H9 (cell line): ENCODE data around the gene GCM1. TPM values are rescaled to one million over a fixed set of nuclear protein-coding genes. Genes with fewer than 3 reads are reported as not detected.

Source experiments
- DNase-seq: peaks from one replicate; pipeline ENCODE4 v3.0.0-alpha.2; 2017
- H2AFZ ChIP-seq: one replicate; pipeline ENCODE4 v1.6.1; 2013; ENCODE audit warnings: mild to moderate bottlenecking, low read length, control low read depth, moderate library complexity
- H2AK5ac ChIP-seq: 2 replicates; pipeline ENCODE4 v1.6.1; 2013; ENCODE audit warnings: low read length, control low read depth, mixed read lengths; ENCODE audit not compliant: insufficient read length
- H2BK120ac ChIP-seq: one replicate; pipeline ENCODE4 v1.6.1; 2013; ENCODE audit warnings: low read depth, mild to moderate bottlenecking, low read length, control low read depth, inconsistent platforms; ENCODE audit not compliant: poor library complexity, severe bottlenecking
- H2BK12ac ChIP-seq: 2 replicates; pipeline ENCODE4 v1.6.1; 2013; ENCODE audit warnings: low read length, control low read depth, mixed read lengths, low read depth; ENCODE audit not compliant: insufficient read length
- H2BK15ac ChIP-seq: 2 replicates; pipeline ENCODE4 v1.6.1; 2013; ENCODE audit warnings: low read depth, low read length, control low read depth
- H2BK20ac ChIP-seq: one replicate; pipeline ENCODE4 v1.6.1; 2013; ENCODE audit warnings: low read depth, mild to moderate bottlenecking, low read length, control low read depth, inconsistent platforms; ENCODE audit not compliant: poor library complexity, severe bottlenecking
- H2BK5ac ChIP-seq: 2 replicates; pipeline ENCODE4 v1.6.1; 2013; ENCODE audit warnings: low read length, control low read depth, mixed read lengths; ENCODE audit not compliant: insufficient read length
- H3K14ac ChIP-seq: 2 replicates; pipeline ENCODE4 v1.6.1; 2013; ENCODE audit warnings: low read length, control low read depth; ENCODE audit not compliant: insufficient read depth
- H3K18ac ChIP-seq: 2 replicates; pipeline ENCODE4 v1.6.1; 2013; ENCODE audit warnings: low read depth, mild to moderate bottlenecking, mixed read lengths, low read length, control low read depth; ENCODE audit not compliant: insufficient read length
- H3K23ac ChIP-seq: 2 replicates; pipeline ENCODE4 v1.6.1; 2013; ENCODE audit warnings: low read length, control low read depth, mixed read lengths, low read depth; ENCODE audit not compliant: insufficient read length
- H3K23me2 ChIP-seq: 2 replicates; pipeline ENCODE4 v1.6.1; 2013; ENCODE audit warnings: low read depth, mild to moderate bottlenecking, mixed read lengths, low read length, control low read depth; ENCODE audit not compliant: insufficient read length, poor library complexity, severe bottlenecking
- H3K27ac ChIP-seq: 2 replicates; pipeline ENCODE4 v1.5.1; 2013; ENCODE audit warnings: low read length, control low read depth, mixed read lengths, low read depth; ENCODE audit not compliant: insufficient read length
- H3K27me3 ChIP-seq: 2 replicates; pipeline ENCODE4 v1.6.1; 2013; ENCODE audit warnings: low read length, control low read depth, inconsistent platforms; ENCODE audit not compliant: insufficient read depth
- H3K4ac ChIP-seq: 2 replicates; pipeline ENCODE4 v1.6.1; 2013; ENCODE audit warnings: low read depth, mild to moderate bottlenecking, control low read depth, inconsistent platforms, low read length, moderate library complexity
- H3K4me1 ChIP-seq: 2 replicates; pipeline ENCODE4 v1.6.1; 2013; ENCODE audit warnings: low read length, control low read depth, inconsistent platforms; ENCODE audit not compliant: insufficient read depth
- H3K4me2 ChIP-seq: 2 replicates; pipeline ENCODE4 v1.6.1; 2013; ENCODE audit warnings: low read length, control low read depth, mixed read lengths; ENCODE audit not compliant: insufficient read length, insufficient read depth
- H3K56ac ChIP-seq: 2 replicates; pipeline ENCODE4 v1.6.1; 2013; ENCODE audit warnings: low read depth, mild to moderate bottlenecking, mixed read lengths, low read length, control low read depth; ENCODE audit not compliant: insufficient read length
- H3K79me1 ChIP-seq: 2 replicates; pipeline ENCODE4 v1.6.1; 2013; ENCODE audit warnings: low read depth, mild to moderate bottlenecking, moderate library complexity, low read length, control low read depth, inconsistent platforms; ENCODE audit not compliant: insufficient read depth, poor library complexity, severe bottlenecking
- H3K79me2 ChIP-seq: 2 replicates; pipeline ENCODE4 v1.6.1; 2013; ENCODE audit warnings: low read length, control low read depth, inconsistent platforms; ENCODE audit not compliant: insufficient read depth
- H3K9ac ChIP-seq: 2 replicates; pipeline ENCODE4 v1.6.1; 2013; ENCODE audit warnings: low read length, control low read depth, mixed read lengths; ENCODE audit not compliant: insufficient read length; ENCODE audit errors: extremely low read depth
- H3K9me3 ChIP-seq: one replicate; pipeline ENCODE4 v1.6.1; 2013; ENCODE audit warnings: low read depth, low read length, inconsistent platforms; ENCODE audit not compliant: control insufficient read depth
- H3T11ph ChIP-seq: one replicate; pipeline ENCODE4 v1.6.1; 2013; ENCODE audit warnings: mild to moderate bottlenecking, low read length, control low read depth, inconsistent platforms
- H4K20me1 ChIP-seq: one replicate; pipeline ENCODE4 v1.6.1; 2013; ENCODE audit not compliant: control insufficient read depth, insufficient read length, insufficient read depth
- H4K5ac ChIP-seq: 2 replicates; pipeline ENCODE4 v1.6.1; 2013; ENCODE audit warnings: low read depth, mild to moderate bottlenecking, mixed read lengths, low read length, control low read depth; ENCODE audit not compliant: insufficient read length
- H4K8ac ChIP-seq: replicated peaks from 2 replicates; pipeline ENCODE4 v1.6.1; 2013; ENCODE audit warnings: low read length, control low read depth, mixed read lengths, low read depth; ENCODE audit not compliant: insufficient read length
- H4K91ac ChIP-seq: 2 replicates; pipeline ENCODE4 v1.6.1; 2013; ENCODE audit warnings: low read depth, mild to moderate bottlenecking, moderate library complexity, mixed read lengths, low read length, control low read depth; ENCODE audit not compliant: insufficient read length
- H3K27ac Mint-ChIP-seq, 3 experiments: 2 replicates in 2 of 3; 3 replicates in 1 of 3; pipeline ENCODE4 v1.8.0; 2020 to 2021; ENCODE audit warnings: mixed read lengths in 3 of 3, mild to moderate bottlenecking in 1 of 3, moderate library complexity in 1 of 3
- H3K27me3 Mint-ChIP-seq: 2 replicates; pipeline ENCODE4 v1.8.0; 2021; ENCODE audit warnings: low read depth, mild to moderate bottlenecking, moderate library complexity, mixed read lengths
- H3K36me3 Mint-ChIP-seq, 3 experiments: 2 replicates in 2 of 3; 3 replicates in 1 of 3; pipeline ENCODE4 v1.8.0; 2020 to 2021; ENCODE audit warnings: low read depth in 3 of 3, mixed read lengths in 3 of 3; ENCODE audit not compliant: insufficient read depth in 1 of 3
- H3K4me1 Mint-ChIP-seq, 2 experiments: 2 replicates each; pipeline ENCODE4 v1.8.0; 2020; ENCODE audit warnings: mixed read lengths in 2 of 2
- H3K4me3 Mint-ChIP-seq, 2 experiments: 2 replicates in 1 of 2; 3 replicates in 1 of 2; pipeline ENCODE4 v1.8.0; 2020 to 2021; ENCODE audit warnings: mild to moderate bottlenecking in 2 of 2, mixed read lengths in 2 of 2, moderate library complexity in 1 of 2
- H3K9me3 Mint-ChIP-seq, 2 experiments: 2 replicates in 1 of 2; 3 replicates in 1 of 2; pipeline ENCODE4 v1.8.0; 2020; ENCODE audit warnings: mild to moderate bottlenecking in 2 of 2, mixed read lengths in 2 of 2, moderate library complexity in 1 of 2
- WGBS: extraction: QIAGEN DNeasy Blood & Tissue Kit; methylation state at CpG from one replicate; pipeline ENCODE4 v1.1.7; 2013; ENCODE audit warnings: missing lambda C conversion rate, low lambda C conversion rate, mixed read lengths; ENCODE audit not compliant: insufficient read length; ENCODE audit errors: extremely low coverage; 5-methylcytosine and 5-hydroxymethylcytosine counted together
- total RNA-seq: library from RNA; stranded (reverse); gene quantifications from 2 replicates; pipeline ENCODE4 v1.2.1, GENCODE V29; 2021
- TF ChIP-seq, protein P1 (sequence below): fragments of 200-600 bp; sonication (generic); conservative IDR thresholded peaks from 3 replicates; pipeline ENCODE4 v1.8.0; 2021; ENCODE audit warnings: antibody characterized with exemption, mild to moderate bottlenecking

The GCM1 gene
- total RNA-seq, 1 experiment from 2014 or later = not detected

DNA sequence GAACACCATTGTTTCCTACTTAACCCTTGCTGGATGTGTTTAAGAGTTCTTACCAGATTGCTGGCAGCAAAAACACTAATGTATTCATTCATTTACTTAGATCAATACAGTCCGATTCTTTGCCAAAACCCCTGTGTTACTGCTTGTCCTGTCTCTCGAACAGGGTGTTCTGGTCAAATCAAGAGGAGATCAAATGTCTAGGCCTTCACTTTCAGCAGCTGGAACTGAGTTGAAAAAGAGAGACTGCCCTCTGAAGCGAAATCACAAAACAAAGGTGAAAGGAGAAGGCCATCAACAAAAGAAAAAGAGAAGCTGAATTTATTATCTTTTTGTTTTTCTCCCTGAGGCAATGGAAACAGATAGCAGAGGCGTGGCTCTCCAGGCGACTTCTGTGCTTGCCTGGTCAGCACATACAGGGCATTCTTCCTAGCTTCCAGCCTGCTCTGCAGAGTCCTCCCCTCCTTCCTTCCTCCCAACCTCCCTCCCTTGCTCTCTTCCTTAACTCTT is 44.1 kb upstream of the GCM1 start:
- Histone ChIP-seq H4K91ac (no peak overlapping the region), H3K23me2 (no peaks in the 10 kb centered on the region), H3K4ac (no peak overlapping the region), H3T11ph (no peak overlapping the region), H3K27ac (no peak overlapping the region), H2BK5ac (no peak overlapping the region), H3K4me2 (no peak overlapping the region), H3K9ac (peak overlapping the region; percentile 7), H3K9me3 (no peaks in the 10 kb centered on the region), H3K14ac (no peak overlapping the region), H3K79me2 (no peaks in the 10 kb centered on the region), H3K27me3 (no peaks in the 10 kb centered on the region), H3K23ac (no peak overlapping the region), H3K79me1 (no peaks in the 10 kb centered on the region), H2BK20ac (no peak overlapping the region), H2BK12ac (no peak overlapping the region), H2AFZ (peak overlapping the region; percentile 95), H4K5ac (no peak overlapping the region), H2BK15ac (no peak overlapping the region), H3K56ac (no peak overlapping the region), H2AK5ac (no peak overlapping the region), H2BK120ac (no peak overlapping the region), H3K4me1 (peaks cover 3% of the 10 kb centered on the region; the same call in 1 of the 2 replicates), H3K18ac (no peak overlapping the region), H4K8ac (no peak overlapping the region), H4K20me1 (no peaks in the 10 kb centered on the region)
- Mint-ChIP-seq H3K36me3 (no peaks in the 10 kb centered on the region), H3K27me3 (no peaks in the 10 kb centered on the region), H3K4me1 (peaks cover 17 to 21% of the 10 kb centered on the region in 2 experiments), H3K9me3 (0 out of 5 replicates have a peak, but pooled peaks cover 0 to 3% of the 10 kb centered on the region in 2 experiments), H3K27ac (peak overlapping the region in 2 of 3 experiments; percentile 28 to 52; a peak in 2 of 7 replicates), H3K4me3 (no peak overlapping the region)
- DNase-seq = peak; percentile 44
- WGBS = no CpG with 5 or more reads among the region's 5 CpGs
- TF ChIP-seq, protein P1, sequence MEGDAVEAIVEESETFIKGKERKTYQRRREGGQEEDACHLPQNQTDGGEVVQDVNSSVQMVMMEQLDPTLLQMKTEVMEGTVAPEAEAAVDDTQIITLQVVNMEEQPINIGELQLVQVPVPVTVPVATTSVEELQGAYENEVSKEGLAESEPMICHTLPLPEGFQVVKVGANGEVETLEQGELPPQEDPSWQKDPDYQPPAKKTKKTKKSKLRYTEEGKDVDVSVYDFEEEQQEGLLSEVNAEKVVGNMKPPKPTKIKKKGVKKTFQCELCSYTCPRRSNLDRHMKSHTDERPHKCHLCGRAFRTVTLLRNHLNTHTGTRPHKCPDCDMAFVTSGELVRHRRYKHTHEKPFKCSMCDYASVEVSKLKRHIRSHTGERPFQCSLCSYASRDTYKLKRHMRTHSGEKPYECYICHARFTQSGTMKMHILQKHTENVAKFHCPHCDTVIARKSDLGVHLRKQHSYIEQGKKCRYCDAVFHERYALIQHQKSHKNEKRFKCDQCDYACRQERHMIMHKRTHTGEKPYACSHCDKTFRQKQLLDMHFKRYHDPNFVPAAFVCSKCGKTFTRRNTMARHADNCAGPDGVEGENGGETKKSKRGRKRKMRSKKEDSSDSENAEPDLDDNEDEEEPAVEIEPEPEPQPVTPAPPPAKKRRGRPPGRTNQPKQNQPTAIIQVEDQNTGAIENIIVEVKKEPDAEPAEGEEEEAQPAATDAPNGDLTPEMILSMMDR = no peak
